Activated T-cell treated with anti-CD3 and anti-CD28 coated beads for 4 hours (primary cell): ENCODE results near the gene COL15A1.
"Not testable (repeated sequence)": the region's sequence is repeated elsewhere in the genome, so short reads cannot be mapped to it uniquely, and the experiment has no call there.

Experiments used
- DNase-seq: peaks from one replicate; pipeline ENCODE4 v3.0.0-alpha.2; 2020

The COL15A1 gene

DNA sequence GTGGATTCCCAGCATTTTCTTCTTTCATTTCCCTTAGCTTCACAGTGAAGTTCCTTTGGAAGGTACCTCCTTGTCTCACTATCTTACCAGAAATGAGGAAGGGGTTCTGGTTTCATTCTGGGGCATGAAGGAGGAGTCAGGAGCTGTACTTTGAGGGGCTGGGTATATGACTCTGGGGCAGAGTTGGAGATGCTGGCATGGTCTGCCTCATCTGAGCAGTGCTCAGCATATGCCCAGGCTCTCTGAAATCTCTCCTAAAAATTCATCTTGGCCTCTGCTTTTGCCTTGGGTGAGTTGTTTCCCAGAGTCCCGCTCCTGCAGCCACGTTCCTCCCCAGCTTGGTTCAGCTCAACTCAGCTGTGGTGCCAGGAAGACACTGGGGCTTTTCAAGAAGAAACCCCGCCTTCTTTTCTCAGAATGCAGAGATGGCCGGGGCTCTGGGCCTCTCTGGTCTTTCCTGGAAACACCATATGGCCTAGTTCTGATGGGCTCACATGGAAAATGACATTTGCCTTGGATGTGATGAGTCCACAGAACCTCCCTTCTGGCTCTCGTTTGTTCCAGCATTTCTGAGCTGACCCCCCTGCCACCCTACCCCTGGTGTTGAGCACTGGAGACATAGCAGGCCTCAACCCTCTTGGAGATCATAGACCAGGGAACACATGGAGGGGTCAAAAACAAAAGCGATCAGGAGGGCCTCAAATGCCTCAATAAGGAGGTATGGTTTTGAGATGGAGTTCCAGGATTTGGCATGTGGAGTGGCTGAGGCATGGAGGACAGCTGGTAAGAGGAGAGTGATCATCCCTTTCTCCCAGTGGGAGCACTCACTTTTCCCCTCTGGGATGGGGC is 149.2 kb downstream of the COL15A1 start:
- no peak for DNase-seq

DNA sequence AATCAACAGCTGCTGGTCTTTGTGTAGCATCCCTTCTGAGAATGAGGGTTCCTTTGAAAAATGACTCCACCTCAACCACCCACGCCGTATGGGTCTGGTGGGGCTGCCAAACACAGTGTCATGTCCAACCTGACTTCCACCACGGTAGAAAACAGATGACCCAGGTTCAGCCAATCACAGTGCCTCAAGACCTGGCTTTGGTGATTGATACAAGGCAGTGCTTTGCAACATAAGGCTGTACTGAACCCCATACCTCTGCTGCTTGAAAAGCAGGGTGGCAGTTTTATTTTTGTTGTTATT is 149.7 kb downstream of the COL15A1 start:
- no peak for DNase-seq

DNA sequence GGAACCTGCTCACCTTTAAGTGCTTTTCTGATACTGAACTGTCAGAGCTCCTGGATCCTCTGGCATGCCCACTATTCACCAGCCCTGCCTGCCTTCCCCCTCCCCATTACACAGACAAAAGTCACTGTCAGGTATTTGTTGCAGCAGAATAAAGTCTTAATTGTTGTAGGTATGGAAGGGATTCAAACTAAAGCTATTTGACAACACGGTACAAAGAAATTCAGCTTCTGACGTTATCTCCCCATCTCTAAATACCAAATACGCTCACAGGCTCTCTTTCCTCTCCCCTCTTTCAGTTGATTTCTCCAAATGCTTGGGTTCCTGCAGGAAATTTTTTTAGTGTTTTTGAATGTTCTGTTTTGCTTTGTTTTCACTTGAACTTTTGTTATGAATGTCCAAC is 151.9 kb downstream of the COL15A1 start:
- DNase-seq: no peak

DNA sequence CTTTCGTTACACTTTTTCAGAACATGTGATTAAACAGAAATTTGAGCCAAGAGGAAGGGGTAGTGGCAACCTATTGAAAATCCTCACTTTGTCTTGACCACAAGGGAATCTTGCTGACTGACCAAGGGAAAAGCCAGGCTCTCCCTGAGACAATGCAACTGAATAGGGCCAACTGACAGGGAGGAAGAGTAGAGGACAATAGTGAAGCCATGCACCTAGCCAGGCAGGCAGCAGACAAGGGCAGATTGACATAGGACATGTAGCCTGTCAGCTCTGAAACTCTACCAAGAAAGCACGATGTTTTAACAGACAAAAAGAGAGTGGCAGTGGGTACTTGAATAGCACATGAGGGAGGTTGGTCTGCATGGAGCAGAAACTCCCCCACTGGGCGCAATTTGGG is 152.7 kb downstream of the COL15A1 start:
- no peak for DNase-seq

DNA sequence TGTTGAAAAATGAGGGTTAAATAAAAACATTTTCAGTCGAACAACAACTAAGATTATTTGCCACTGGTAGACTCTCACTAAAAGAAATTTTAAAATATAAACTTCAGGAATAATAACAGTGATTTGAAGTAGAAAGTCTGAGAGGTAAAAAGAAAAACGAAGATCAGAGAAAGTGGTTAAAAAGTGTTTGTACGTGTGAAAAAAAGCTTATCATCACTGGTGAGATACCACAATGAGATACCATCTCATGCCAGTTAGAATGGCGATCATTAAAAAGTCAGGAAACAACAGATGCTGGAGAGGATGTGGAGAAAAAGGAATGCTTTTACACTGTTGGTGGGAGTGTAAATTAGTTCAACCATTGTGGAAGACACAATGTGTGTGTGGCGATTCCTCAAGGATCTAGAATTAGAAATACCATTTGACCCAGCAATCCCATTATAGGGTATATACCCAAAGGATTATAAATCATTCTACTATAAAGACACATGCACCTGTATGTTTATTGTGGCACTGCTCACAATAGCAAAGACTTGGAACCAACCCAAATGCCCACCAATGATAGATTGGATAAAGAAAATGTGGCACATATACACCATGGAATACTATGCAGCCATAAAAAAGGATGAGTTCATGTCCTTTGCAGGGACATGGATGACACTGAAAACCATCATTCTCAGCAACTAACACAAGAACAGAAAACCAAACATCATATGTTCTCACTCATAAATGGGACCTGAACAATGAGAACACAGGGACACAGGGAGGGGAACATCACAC is 156.3 kb downstream of the COL15A1 start:
- not testable (repeated sequence) for DNase-seq

DNA sequence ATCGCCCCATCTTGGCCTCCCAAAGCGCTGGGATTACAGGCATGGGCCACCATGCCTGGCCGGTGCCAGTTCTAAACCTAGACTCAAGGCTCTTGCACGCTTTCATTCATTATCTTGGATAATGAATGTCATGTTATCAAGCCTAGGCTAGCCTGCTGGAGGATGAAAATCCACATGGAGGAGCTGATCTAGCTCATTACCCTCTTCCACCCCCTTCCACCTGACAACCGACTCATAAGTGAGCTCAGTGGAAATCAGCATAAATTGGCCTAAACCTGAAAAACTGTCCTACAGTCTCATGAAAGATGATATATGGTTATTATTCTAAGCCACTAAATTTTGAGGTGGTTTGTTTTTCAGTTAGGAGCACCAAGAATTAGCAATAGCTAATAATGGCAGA is 157.6 kb downstream of the COL15A1 start:
- no peak for DNase-seq

DNA sequence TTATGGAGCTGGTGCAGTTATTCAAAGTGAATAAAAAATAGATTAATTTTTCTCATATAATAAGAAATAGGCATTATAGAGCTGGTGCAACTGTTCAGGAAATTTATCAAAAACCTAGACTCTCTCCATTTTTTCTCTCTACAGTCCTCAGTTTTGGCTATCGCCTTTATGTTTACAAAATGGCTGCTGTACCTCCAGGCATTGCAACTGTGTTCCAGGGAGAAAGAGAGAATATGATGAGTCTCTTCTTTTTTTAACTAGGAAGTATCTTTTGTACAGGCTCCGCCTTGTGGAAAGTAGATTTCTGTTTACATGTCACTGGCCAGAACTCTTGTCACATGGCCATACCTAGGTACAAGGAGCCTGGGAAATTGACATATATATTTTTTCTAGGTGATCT is 158.1 kb downstream of the COL15A1 start:
- DNase-seq: no peak

DNA sequence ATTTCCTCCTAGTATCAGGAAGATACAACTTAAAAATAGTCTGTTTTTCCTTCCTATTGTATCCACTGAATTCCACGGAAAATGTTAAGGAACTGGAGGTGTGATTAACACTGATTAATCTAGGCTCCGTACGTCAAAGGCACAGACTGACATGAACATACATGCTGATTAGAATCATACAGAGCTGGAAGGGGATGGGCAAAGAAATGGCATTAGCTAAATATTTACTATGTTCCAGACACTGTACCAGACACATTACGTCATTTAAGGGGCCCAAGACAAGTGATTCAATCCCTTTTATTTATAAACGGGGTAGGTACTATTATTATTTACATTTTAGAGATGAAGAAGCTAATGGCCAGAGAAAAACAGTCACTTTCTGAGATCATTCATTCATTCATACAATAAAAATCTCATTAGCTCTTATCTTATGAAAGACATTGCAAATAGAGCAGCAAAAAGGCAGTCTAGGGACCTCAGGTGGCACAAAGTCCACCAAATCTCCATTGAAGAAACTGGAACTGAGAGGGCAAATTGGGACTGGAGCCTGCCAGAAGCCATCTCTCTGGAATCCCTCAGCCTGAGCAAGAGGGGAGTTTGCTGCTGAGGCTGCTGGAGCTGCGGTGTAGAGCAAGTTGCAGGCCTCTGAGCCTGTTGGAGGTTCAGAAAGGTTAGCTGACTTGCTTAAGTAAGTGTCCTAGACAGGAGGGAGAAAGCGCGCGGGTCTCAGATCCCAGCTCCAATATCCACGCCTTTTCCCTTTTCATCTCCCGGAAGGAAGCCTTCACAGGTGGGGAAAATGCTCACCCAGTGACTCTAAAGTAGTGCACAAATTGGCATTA is 159.6 kb downstream of the COL15A1 start:
- DNase-seq: no peak

DNA sequence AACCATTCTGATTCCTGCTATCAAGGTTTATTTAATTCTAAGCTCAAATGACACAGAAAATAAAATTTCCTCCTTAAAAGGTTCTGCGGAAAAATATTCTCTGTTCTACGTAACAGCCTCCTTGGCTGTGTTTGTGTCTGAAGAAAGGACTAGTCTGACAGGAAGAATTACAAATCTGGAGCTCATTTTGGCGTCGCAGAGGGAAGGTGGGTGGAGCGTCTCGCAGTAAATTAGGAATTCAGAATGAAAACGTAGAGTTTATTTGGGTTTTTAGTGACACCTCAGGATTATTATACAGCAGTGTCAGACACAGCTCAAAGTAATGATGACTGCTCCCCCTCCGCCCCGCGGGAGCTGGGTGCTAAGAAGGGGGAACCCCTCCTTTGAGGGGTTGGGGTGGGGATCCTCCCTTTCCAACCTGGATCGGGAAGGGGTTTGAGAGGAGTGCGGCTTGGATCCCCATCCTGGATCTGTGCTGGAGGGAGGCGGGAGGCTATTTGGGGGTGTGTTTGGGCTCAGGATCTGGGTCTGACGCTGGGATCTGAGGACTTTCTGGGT is 160.3 kb downstream of the COL15A1 start:
- no peak for DNase-seq

DNA sequence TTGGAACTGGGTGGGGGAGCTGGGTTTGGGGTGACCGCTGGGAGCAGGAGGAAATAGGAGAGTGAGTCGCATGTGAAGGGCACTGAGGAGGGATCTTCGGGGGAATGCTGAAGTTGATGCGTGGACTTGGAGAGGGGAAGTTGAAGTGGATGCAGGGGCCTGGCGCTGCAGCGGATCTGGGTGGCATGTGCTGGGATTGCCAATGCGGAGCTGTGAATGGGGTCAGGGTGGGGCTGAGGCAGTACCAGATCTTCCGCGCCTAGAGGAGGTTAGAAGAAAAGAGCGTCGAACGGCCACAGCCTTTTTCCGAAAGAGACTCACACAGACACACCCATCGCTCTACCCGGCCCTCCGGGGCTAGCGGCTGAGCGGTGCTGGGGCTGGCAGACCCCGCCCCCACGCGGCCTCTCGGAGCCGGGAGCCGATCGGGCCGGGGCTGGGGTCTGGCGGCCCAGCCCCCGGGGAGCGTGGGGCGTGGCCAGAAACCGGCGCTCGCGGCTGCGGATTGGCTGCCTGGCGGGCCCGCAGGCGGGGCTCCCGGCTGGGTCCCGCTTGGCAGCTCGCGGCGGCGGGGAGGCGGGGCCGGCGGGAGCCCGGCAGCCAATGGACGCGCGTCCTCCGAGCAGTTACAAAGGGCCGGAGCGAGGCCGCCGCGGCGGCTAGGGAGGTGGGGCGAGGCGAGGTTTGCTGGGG is 160.9 kb downstream of the COL15A1 start, which contains the start of gene TGFBR1:
TSS of gene TGFBR1 (plus strand) at position 655 of the 693 bp plus-strand sequence. CDS start 93 bp downstream, outside the sequence.
- DNase-seq: peak; percentile 85

DNA sequence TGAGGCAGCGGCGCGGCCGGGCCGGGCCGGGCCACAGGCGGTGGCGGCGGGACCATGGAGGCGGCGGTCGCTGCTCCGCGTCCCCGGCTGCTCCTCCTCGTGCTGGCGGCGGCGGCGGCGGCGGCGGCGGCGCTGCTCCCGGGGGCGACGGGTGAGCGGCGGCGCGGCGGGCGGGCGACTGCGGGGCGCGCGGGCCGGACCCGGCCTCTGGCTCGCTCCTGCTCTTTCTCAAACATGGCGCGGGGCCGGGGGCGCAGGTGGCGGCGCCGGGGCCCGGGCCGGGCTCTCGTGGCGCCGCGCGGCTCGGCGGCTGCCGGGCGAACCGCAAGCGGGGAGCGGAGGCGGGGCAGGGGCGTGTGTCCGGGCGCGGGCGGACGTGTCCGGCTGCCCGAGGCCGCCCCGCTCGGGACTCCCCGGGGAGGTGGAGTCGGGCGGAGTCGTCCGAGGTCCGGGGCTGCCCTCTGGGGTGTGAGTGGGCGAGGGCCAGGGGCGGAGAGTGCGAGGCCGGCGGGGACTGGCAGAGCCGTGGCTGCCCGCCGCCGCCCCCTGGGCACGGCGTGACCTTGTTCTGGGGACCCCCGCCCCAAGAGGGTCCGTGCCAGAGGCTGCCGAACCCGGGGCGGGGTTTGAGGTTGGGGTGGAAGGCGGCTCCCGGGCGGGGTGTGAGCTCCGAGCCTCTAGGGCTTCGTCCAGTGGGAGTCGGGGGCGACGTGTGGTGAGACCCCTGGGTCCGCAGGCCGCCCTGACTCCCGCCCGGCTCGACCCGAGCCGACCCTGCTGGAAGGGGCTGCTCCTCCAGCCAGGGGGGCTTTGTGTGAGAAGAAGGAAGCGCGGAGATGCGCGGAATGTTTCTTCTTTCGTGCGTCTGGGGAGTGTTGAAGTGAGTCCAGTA is 161.7 kb downstream of the COL15A1 start:
- peak; percentile 9 for DNase-seq

DNA sequence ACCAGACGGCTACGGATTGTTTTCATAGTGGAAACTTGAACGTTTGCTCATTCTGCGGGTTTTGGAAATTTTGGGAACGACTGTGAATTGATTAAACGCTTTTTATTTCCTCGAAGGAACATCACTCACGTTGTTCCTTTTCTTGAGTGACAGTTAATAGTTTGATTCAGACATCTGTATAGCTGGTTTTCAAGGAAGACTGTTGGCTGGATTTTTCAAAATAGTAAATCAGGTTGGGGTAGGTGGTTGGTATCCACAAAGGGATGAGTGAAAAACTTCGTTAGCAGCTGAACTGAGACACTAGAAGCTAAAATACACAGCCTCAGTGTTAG is 162.3 kb downstream of the COL15A1 start:
- DNase-seq: no peak

DNA sequence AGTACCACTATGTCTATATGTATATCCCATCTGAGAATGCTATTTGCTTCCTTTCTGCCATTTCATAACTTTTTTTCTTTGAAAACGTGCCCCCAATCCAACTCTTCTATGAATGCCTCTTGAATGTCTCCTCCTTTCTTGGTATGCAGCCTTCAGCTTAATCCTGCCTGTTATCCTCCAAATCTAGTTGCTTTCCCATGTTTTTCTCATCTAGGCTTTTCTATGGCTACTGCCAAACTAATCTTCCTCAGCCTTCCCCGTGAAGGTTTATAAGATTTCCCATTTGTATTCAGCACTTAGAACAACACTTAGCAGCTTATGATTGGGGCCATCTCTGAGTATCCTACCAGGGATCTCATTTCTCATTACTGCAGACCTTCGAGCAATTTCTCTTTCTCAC is 163.7 kb downstream of the COL15A1 start:
- no peak for DNase-seq

DNA sequence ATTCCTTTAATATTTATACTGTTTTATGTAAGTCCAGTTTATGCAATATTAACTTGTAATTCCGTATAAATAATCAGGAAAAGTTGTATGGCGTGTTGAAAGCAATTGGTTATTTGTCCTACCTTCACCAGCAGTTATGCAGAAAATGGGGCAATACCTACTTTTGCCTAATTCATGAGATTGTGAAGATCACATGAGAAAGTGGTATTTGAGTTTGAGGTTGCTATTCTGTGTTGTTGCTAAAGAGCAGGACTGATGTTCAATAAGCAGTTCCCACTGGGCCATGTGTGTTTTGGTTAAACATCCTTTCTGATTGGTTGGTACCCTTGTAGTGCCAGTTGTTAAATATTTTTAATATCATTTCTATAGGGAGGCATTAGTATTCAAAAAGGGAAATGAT is 164.4 kb downstream of the COL15A1 start:
- DNase-seq: no peak

DNA sequence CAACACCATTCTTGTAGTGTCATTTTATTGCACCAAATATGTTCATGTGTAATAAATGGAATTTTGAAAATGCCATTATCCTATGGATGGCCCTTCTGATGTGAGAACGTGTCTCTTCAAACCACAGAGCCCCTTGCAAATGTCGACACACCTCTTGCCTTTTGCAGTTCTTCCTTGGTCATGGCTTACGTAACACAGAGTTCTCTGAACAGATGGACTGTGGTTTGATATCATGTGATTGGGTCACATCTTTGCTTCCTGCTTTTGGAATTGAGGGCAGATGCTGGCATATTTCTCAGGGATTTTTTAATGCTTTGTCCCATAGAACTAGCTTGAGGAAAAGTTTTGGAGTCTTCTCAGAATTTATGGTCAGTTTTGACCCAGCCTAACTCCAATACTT is 165.8 kb downstream of the COL15A1 start:
- no peak for DNase-seq

DNA sequence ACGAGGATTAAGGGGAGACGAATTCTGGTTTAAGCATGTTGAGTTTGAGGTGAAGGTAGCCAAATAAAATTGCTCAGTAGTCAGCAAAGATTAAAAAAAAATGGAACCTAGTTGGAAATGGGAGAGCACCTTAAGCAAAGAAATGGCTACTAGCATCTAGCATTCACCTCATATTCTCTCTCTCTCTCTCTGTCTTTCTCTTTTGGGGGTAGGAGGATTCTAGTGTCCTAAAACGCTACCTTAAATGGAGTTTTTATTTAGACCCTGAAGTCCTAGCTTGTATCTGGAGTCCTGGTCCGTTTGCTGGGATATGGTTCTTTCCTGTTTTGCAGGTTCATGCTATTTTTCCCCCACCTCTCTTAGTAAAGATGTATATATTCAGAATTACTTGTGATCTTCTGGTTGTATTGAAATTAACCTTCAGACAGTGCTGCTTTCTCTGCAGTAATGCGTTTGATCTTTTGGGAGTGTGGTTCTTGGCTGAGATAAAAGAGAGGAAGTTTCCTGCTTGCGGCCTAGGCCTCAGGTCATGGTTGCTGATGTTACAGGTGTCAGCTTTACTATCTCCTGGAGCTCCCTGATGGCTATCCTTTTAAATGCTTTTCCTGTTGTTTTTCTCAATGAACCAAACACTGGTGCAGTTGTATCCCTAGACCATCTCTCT is 169.2 kb downstream of the COL15A1 start:
- no peak for DNase-seq

DNA sequence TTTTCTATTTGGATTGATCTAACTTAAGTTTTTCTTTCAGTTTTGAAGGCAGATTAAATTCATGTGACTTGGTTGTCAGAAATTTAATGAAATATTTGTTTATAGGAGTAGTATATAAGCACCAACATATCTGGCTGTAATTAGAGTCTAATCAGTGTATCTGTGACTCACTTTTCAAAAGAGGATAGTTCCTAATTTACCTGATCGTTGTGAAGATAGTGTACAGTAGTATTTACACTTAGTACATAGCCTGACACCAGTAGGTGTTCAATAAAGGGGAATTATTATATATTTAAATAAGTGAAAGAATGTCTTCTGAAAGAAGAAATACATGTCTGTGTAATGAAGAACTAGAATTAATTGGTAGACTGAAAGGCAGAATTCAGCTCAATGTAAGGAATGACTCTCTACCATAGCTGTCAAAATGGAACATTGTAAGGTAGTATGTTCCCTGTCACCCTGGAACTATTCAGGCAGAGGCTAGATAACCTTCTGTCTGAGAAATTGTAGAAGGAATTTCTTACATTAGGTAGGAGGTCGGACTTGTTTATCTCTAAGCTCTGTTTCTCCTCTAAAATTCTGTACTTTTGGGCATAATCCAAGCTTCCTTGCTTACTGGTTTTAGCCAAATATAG is 169.8 kb downstream of the COL15A1 start:
- no peak for DNase-seq

DNA sequence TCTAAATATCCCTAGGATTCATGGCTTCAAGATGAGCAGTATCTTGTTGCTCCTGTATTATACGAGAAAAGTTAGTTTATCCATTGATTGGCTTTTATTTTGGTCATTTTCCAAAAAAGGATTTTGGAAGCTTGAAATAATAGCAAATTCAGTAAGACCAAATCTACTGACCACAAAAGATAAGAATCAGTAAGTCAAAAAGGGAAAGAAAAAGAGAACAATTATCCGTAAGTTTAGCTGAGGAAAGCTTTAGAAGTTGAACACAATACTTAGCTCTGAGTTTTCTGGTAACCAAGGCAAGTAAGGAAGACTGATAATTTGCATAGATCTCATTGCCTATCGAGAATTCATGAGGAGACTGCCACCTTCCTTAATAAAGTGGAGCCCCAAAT is 170.3 kb downstream of the COL15A1 start:
- no peak for DNase-seq

DNA sequence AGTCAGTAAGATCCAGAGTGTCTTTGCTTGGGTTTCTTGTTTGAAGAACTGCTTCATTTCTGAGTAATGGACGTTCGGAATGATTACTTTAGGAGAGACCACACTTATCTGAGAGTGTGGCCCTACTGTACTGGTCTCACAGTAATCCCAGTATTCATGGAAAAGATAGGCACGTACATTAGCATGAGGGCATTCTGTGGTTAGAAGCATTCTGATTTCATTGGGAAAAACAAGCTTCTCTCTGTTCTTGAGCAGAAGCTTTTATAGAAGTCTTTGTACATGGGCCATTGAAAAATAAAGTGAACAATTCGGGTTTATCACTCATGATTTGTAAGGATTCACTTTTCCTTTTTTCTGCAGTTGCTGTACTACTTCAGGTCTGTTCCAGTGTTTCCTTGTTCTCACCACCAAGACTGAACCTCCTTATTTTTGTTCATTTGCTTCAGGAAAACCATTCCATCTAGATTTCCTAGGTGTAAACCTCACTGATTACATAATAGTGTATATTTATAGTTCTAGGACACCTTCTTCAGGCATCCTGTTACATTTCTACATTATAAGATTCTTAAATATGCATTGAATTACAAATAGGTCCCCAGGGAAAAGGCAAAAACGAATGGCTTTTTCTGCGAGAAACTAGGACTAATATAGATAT is 171.3 kb downstream of the COL15A1 start:
- no peak for DNase-seq

DNA sequence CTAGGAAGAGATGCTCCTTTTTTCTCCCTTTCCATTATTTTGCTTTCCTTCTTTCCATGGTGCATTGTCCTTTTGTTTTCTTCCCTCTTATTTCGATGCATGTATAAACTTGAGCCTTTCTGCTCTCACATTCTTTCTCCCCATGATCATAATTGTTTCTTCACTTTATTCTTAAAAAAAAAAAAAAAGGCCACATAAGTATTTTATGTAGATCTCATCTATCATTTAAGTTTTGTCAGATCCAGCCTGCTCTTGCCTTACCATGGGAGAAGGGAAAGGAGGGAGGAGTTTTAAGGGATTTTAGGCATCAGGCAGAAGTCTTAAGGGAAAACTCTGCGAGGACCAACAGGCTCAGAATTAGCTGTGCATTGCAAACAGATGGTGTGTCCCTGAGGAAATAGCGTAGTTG is 172.3 kb downstream of the COL15A1 start:
- no peak for DNase-seq
